Transverse colon (tissue), 4 donors: ENCODE results near the gene CACNA1S. TPM values are rescaled to one million over a fixed set of nuclear protein-coding genes. Genes with fewer than 3 reads are reported as not detected.

Experiments
- DNase-seq: peaks from one replicate; pipeline ENCODE4 v3.0.0-alpha.2; 2019
- H3K27ac ChIP-seq, 4 donors: fragments of 200-600 bp; sonication (generic); 2 replicates each; pipeline ENCODE4 v1.5.1; 2016 to 2018; ENCODE audit warnings: inconsistent platforms in 4 of 4
- H3K27me3 ChIP-seq: fragments of 200-600 bp; sonication (generic); 2 replicates; pipeline ENCODE4 v1.5.1; 2017; ENCODE audit warnings: inconsistent platforms
- H3K36me3 ChIP-seq, 4 donors: fragments of 200-600 bp; sonication (generic); 2 replicates each; pipeline ENCODE4 v1.5.1; 2017 to 2019; ENCODE audit warnings: inconsistent platforms in 4 of 4
- H3K4me1 ChIP-seq, 4 donors: fragments of 200-600 bp; sonication (generic); 2 replicates each; pipeline ENCODE4 v1.5.1; 2017 to 2020; ENCODE audit warnings: inconsistent platforms in 4 of 4
- H3K4me3 ChIP-seq, 4 donors: fragments of 200-600 bp; sonication (generic); 1 replicate in 1 of 4; 2 replicates in 3 of 4; pipeline versions ENCODE4 v1.5.1 to v1.6.1; 2017 to 2019; ENCODE audit warnings: inconsistent platforms in 4 of 4
- H3K9me3 ChIP-seq, 2 donors: fragments of 200-600 bp; sonication (generic); 2 replicates each; pipeline ENCODE4 v1.5.1; 2017 to 2019; ENCODE audit warnings: inconsistent platforms in 2 of 2
- EP300 ChIP-seq: sonication (generic); formaldehyde crosslinking; IDR thresholded peaks from one replicate; pipeline ENCODE4 v1.6.1; 2017; ENCODE audit warnings: antibody characterized with exemption, low read depth
- POLR2A ChIP-seq: fragments of 450-650 bp; IDR thresholded peaks from one replicate; pipeline ENCODE4 v1.6.1; 2016; ENCODE audit warnings: antibody characterized with exemption, mild to moderate bottlenecking, moderate library complexity
- POLR2AphosphoS5 ChIP-seq, 3 donors: sonication (generic); formaldehyde crosslinking; IDR thresholded peaks; one replicate each; pipeline ENCODE4 v1.6.1; 2016; ENCODE audit warnings: antibody characterized with exemption in 3 of 3
- WGBS, 2 donors: methylation state at CpG; one replicate each; pipeline ENCODE4 v1.1.5; 2018; ENCODE audit warnings: low coverage in 1 of 2; 5-methylcytosine and 5-hydroxymethylcytosine counted together
- in situ Hi-C, 4 donors: fragments of 200-750 bp; cut with MboI; loops; one replicate each; pipeline versions ENCODE4 v1.15.0 to v1.15.1; 2017; ENCODE audit warnings: low sequenced_read_pairs in 3 of 4, low pct_ligation_motif_present in 1 of 4, low pct_unique_long_range_greater_than_20kb in 1 of 4
- intact Hi-C: fragments of 100-400 bp; cut with DNase I; formaldehyde crosslinking; loops from one replicate; pipeline ENCODE4 v1.15.1; 2023; ENCODE audit warnings: low total_unique reads
- total RNA-seq, 4 donors: library from RNA; depleted of rRNA; stranded (reverse); fragments of >200 nt; gene quantifications; one replicate each; pipeline ENCODE4 v1.1.0, GENCODE V29; 2016
- TF ChIP-seq, protein P1 (sequence below), 5 experiments: fragments of 200-600 bp in 3 of 5; fragments of 450-650 bp in 2 of 5; sonication (generic) in 3 of 5; IDR thresholded peaks; 1 replicate in 2 of 5; 2 replicates in 3 of 5; pipeline ENCODE4 v1.5.1; 2016 to 2017; ENCODE audit warnings: antibody characterized with exemption in 5 of 5, inconsistent platforms in 3 of 5, mild to moderate bottlenecking in 2 of 5, moderate library complexity in 1 of 5

The CACNA1S gene
- total RNA-seq, 4 donors from 2014 or later: not detected

GRCh38 chr1:200990114-200990513, 122.1 kb downstream of the CACNA1S start:
- WGBS, 2 donors: 92 to 100% methylated on average over 1 to 9 of the region's 9 CpGs
- H3K4me1 ChIP-seq: peaks cover 0 to 12% (median 8%) of the 10 kb centered on the region in 4 donors
- no peaks in the 10 kb centered on the region for H3K9me3 ChIP-seq
- intact Hi-C loops: no loop called here
- H3K4me3 ChIP-seq: no peak overlapping the region
- TF ChIP-seq, protein P1, sequence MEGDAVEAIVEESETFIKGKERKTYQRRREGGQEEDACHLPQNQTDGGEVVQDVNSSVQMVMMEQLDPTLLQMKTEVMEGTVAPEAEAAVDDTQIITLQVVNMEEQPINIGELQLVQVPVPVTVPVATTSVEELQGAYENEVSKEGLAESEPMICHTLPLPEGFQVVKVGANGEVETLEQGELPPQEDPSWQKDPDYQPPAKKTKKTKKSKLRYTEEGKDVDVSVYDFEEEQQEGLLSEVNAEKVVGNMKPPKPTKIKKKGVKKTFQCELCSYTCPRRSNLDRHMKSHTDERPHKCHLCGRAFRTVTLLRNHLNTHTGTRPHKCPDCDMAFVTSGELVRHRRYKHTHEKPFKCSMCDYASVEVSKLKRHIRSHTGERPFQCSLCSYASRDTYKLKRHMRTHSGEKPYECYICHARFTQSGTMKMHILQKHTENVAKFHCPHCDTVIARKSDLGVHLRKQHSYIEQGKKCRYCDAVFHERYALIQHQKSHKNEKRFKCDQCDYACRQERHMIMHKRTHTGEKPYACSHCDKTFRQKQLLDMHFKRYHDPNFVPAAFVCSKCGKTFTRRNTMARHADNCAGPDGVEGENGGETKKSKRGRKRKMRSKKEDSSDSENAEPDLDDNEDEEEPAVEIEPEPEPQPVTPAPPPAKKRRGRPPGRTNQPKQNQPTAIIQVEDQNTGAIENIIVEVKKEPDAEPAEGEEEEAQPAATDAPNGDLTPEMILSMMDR (IDR thresholded peaks at IDR 0.05): no peak
- TF ChIP-seq POLR2AphosphoS5 (IDR thresholded peaks at IDR 0.05): no peak
- TF ChIP-seq EP300: no peak
- TF ChIP-seq POLR2A: no peak
- no peaks in the 10 kb centered on the region for H3K36me3 ChIP-seq
- in situ Hi-C loops: loop anchor here in 1 of 4 donors (25.0 kb wide), 1 partner anchor 122 kb away; the partner anchor contains the start of gene CACNA1S
- no peak overlapping the region for H3K27ac ChIP-seq
- no peak for DNase-seq
- H3K27me3 ChIP-seq: no peaks in the 10 kb centered on the region

Other genes with a start within 250 kb of the CACNA1S start
- gene GPR25, start 239.4 kb downstream of the CACNA1S start, total RNA-seq: under 1 TPM in 1 of 4 donors, not detected in 3; 0.48 TPM
- 100 to 1,000 TPM; 139 to 609 (median 265) TPM for gene INAVA, start 217.5 kb downstream of the CACNA1S start, total RNA-seq
- gene KIF21B, start 88.7 kb downstream of the CACNA1S start, total RNA-seq: 10 to 100 TPM in 3 of 4 donors, 1 to 10 TPM in 1; 3.2 to 40.4 (median 22.7) TPM
- gene ASCL5, start 14.8 kb upstream of the CACNA1S start, total RNA-seq: not detected
- gene TMEM9, start 42.0 kb upstream of the CACNA1S start, total RNA-seq: 10 to 100 TPM in 3 of 4 donors, 1 to 10 TPM in 1; 6.7 to 35.4 (median 29.4) TPM
- under 1 TPM in 1 of 4 donors, not detected in 3; 0.14 TPM for gene IGFN1, start 78.4 kb upstream of the CACNA1S start, total RNA-seq
- under 1 TPM in 2 of 4 donors, not detected in 2; 0.14 to 0.32 TPM for gene PKP1, start 171.1 kb upstream of the CACNA1S start, total RNA-seq